Activated CD4-positive, alpha-beta memory T cell treated with anti-CD3 and anti-CD28 coated beads for 36 hours (primary cell): ENCODE results near the gene CDH2. TPM values are rescaled to one million over a fixed set of nuclear protein-coding genes. Genes with fewer than 3 reads are reported as not detected.

ENCODE experiments used
- CTCF ChIA-PET: fragments of 350-600 bp; sonication (Branson Sonifier 250); formaldehyde crosslinking; loops from one replicate; lab custom pipeline; 2021; ENCODE audit warnings: antibody characterized with exemption, inconsistent platforms; lab: Charles Lee
- POLR2A ChIA-PET: fragments of 350-600 bp; sonication (Branson Sonifier 250); formaldehyde crosslinking; loops from one replicate; lab custom pipeline; 2021; ENCODE audit warnings: antibody characterized with exemption; lab: Charles Lee
- DNase-seq: peaks from one replicate; pipeline ENCODE4 v3.0.0-alpha.2; 2020
- H3K27ac Mint-ChIP-seq: one replicate; pipeline ENCODE4 v1.8.0; 2021; ENCODE audit warnings: mixed read lengths
- H3K27me3 Mint-ChIP-seq: one replicate; pipeline ENCODE4 v1.8.0; 2021; ENCODE audit warnings: mixed read lengths
- H3K36me3 Mint-ChIP-seq: one replicate; pipeline ENCODE4 v1.8.0; 2021; ENCODE audit warnings: mixed read lengths
- H3K4me1 Mint-ChIP-seq: one replicate; pipeline ENCODE4 v1.8.0; 2021; ENCODE audit warnings: low read depth, mixed read lengths
- H3K4me3 Mint-ChIP-seq: one replicate; pipeline ENCODE4 v1.8.0; 2021; ENCODE audit warnings: mild to moderate bottlenecking, mixed read lengths
- H3K9me3 Mint-ChIP-seq: one replicate; pipeline ENCODE4 v1.8.0; 2021; ENCODE audit warnings: mixed read lengths
- intact Hi-C: fragments of 100-400 bp; cut with micrococcal nuclease; formaldehyde crosslinking; loops from one replicate; pipeline ENCODE4 v1.15.1; 2023
- total RNA-seq, 2 experiments: library from RNA; stranded (reverse); gene quantifications; one replicate each; pipeline ENCODE4 v1.2.3, GENCODE V29; 2021

CDH2 gene
- total RNA-seq, 2 experiments from 2014 or later: not detected

- intact Hi-C loops: no loop called here
- Mint-ChIP-seq H3K4me3 (no peak overlapping the region), H3K4me1 (no peaks in the 10 kb centered on the region), H3K9me3 (peaks cover 23% of the 10 kb centered on the region), H3K27ac (no peak overlapping the region), H3K36me3 (no peaks in the 10 kb centered on the region), H3K27me3 (no peaks in the 10 kb centered on the region)
- CTCF ChIA-PET: no interaction called here
- no peak for DNase-seq
- POLR2A ChIA-PET: no interaction called here
Observed at GRCh38 chr18:28136071-28136470, 40.9 kb downstream of the CDH2 start.

GRCh38 chr18:28134774-28135173, 42.2 kb downstream of the CDH2 start:
- DNase-seq: no peak
- CTCF ChIA-PET: no interaction called here
- Mint-ChIP-seq H3K27ac (no peak overlapping the region), H3K9me3 (peaks cover 21% of the 10 kb centered on the region), H3K4me1 (no peaks in the 10 kb centered on the region), H3K27me3 (no peaks in the 10 kb centered on the region), H3K4me3 (no peak overlapping the region), H3K36me3 (no peaks in the 10 kb centered on the region)
- intact Hi-C loops: no loop called here
- POLR2A ChIA-PET: no interaction called here

DNA sequence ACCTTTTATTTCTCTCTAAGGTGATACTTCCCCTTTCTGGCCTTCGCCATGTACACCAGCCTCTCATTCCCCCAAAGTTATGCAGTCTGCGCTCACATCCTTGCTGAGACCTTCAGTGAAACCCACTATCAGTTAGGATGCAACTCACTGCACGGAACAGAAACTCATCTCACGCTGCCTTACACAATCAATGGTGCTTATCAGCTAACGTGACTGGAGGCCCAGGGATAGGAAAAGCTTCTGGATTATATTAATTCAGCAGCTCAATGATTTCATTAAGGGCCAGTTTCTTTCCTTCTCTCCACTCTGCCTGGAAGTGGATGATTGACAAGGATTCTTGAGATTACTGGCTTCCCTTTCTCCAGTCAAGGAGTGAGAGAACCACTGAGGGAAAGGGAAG, 44.8 kb downstream of the CDH2 start:
- ChIA-PET POLR2A (no interaction called here), CTCF (no interaction called here)
- intact Hi-C loops: no loop called here
- H3K4me3 Mint-ChIP-seq: no peak overlapping the region
- H3K36me3 Mint-ChIP-seq: no peaks in the 10 kb centered on the region
- no peaks in the 10 kb centered on the region for H3K27me3 Mint-ChIP-seq
- no peak overlapping the region for H3K27ac Mint-ChIP-seq
- H3K9me3 Mint-ChIP-seq: peaks cover 13% of the 10 kb centered on the region
- H3K4me1 Mint-ChIP-seq: no peaks in the 10 kb centered on the region
- no peak for DNase-seq

GRCh38 chr18:28128659-28128980, 48.3 kb downstream of the CDH2 start:
- no peaks in the 10 kb centered on the region for H3K27me3 Mint-ChIP-seq

DNA sequence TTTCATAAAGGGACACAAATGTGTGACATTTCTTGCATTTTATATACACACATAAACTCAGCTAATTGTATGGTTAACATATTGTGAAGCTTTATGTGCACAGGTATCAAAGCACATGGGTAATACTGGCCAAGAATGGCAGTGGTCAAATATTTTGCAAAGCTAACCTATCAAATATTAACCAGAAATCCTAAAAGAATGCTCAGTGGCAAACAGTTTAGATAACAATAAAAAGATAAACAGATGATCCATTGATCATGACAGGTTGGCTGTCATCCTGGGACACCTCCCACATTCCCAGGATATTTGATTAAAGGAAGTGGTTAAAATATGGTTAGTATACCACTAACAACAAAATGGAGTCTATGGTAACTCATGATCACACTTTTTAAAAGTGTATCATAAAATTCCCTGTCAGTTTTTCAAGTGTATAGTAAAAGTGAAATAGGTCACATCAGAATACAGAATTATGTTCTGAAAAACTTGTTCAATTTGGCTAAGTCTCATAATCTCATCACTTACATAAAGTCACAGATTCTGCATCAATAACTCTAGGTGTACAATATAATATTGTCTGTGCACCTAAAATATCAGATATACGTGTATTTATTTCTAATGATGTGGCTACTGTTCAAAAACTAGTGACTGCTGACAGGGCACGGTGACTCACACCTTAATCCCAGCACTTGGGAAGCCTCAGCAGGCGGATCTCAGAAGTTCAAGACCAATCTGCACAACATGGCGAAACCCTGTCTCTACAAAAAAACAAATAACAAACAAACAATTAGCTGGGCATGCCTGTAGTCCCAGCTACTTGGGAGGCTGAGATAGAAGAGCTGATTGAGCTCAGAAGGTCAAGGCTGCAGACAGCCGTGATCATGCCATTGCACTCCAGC, 48.9 kb downstream of the CDH2 start:
- Mint-ChIP-seq H3K36me3 (no peaks in the 10 kb centered on the region), H3K4me3 (no peak overlapping the region), H3K4me1 (no peaks in the 10 kb centered on the region), H3K27ac (no peak overlapping the region), H3K9me3 (peaks cover 14% of the 10 kb centered on the region), H3K27me3 (no peaks in the 10 kb centered on the region)
- ChIA-PET CTCF (no interaction called here), POLR2A (no interaction called here)
- intact Hi-C loops: no loop called here
- no peak for DNase-seq

More at GRCh38 chr18:28128659-28128980, 48.3 kb downstream of the CDH2 start:
- Mint-ChIP-seq H3K36me3 (no peaks in the 10 kb centered on the region), H3K4me3 (no peak overlapping the region), H3K27ac (no peak overlapping the region), H3K9me3 (peaks cover 15% of the 10 kb centered on the region), H3K4me1 (no peaks in the 10 kb centered on the region)
- DNase-seq: no peak
- CTCF ChIA-PET: no interaction called here
- intact Hi-C loops: no loop called here
- POLR2A ChIA-PET: no interaction called here

GRCh38 chr18:28127228-28127627, 49.7 kb downstream of the CDH2 start:
- no peaks in the 10 kb centered on the region for H3K4me1 Mint-ChIP-seq
- CTCF ChIA-PET: no interaction called here
- no peak overlapping the region for H3K4me3 Mint-ChIP-seq
- intact Hi-C loops: no loop called here
- peaks cover 11% of the 10 kb centered on the region for H3K9me3 Mint-ChIP-seq
- no peak overlapping the region for H3K27ac Mint-ChIP-seq
- no peak for DNase-seq
- POLR2A ChIA-PET: no interaction called here
- no peaks in the 10 kb centered on the region for H3K36me3 Mint-ChIP-seq
- H3K27me3 Mint-ChIP-seq: no peaks in the 10 kb centered on the region

DNA sequence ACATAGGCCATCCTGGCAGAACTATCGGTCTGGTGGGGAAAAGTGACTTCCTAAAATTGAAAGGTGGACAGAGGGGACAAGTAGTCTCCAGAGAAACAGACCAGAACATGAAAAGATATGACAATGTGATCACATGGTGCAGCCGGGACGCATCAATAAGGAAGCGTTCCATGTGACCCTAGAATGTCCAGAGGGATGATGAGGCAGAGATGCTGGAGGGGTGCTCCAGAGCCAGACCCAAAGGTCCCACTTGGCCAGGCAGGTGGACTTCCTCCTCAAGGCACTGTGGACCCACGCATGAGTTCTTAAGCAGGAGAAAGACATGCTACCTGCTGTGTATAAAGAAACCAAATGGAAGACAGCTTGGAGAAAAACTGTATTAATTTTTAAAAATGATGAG, 50.2 kb downstream of the CDH2 start:
- intact Hi-C loops: no loop called here
- Mint-ChIP-seq H3K4me1 (no peaks in the 10 kb centered on the region), H3K9me3 (peaks cover 8% of the 10 kb centered on the region), H3K27me3 (no peaks in the 10 kb centered on the region), H3K4me3 (no peak overlapping the region), H3K27ac (no peak overlapping the region), H3K36me3 (no peaks in the 10 kb centered on the region)
- POLR2A ChIA-PET: no interaction called here
- no peak for DNase-seq
- CTCF ChIA-PET: no interaction called here

DNA sequence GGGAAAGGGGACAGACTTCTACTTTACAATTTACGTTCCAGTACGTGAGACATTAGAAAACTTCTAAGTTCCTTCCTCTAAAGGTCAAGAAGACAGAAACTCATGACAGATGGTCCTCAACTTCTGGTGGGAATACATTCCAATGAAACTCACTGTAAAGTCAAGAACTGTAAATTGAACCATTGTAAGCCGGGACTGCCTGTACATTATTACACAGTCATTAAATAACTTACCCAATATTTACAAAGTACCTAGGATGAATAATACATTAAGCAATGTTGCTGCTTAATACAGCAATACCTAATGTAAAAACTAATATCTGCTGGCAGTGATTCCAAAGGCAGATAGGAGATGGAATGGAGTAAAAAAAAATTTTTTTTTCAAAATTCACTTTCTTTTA, 51.9 kb downstream of the CDH2 start:
- ChIA-PET POLR2A (no interaction called here), CTCF (no interaction called here)
- Mint-ChIP-seq H3K4me1 (no peaks in the 10 kb centered on the region), H3K36me3 (no peaks in the 10 kb centered on the region), H3K9me3 (peaks cover 10% of the 10 kb centered on the region), H3K4me3 (no peak overlapping the region), H3K27ac (no peak overlapping the region), H3K27me3 (no peaks in the 10 kb centered on the region)
- no peak for DNase-seq
- intact Hi-C loops: no loop called here

GRCh38 chr18:28124131-28125029, 52.5 kb downstream of the CDH2 start:
- intact Hi-C loops: no loop called here
- CTCF ChIA-PET: no interaction called here
- H3K27ac Mint-ChIP-seq: no peak overlapping the region
- no peaks in the 10 kb centered on the region for H3K4me1 Mint-ChIP-seq
- POLR2A ChIA-PET: no interaction called here
- H3K4me3 Mint-ChIP-seq: no peak overlapping the region
- DNase-seq: no peak
- H3K36me3 Mint-ChIP-seq: no peaks in the 10 kb centered on the region
- H3K27me3 Mint-ChIP-seq: no peaks in the 10 kb centered on the region
- peaks cover 12% of the 10 kb centered on the region for H3K9me3 Mint-ChIP-seq

DNA sequence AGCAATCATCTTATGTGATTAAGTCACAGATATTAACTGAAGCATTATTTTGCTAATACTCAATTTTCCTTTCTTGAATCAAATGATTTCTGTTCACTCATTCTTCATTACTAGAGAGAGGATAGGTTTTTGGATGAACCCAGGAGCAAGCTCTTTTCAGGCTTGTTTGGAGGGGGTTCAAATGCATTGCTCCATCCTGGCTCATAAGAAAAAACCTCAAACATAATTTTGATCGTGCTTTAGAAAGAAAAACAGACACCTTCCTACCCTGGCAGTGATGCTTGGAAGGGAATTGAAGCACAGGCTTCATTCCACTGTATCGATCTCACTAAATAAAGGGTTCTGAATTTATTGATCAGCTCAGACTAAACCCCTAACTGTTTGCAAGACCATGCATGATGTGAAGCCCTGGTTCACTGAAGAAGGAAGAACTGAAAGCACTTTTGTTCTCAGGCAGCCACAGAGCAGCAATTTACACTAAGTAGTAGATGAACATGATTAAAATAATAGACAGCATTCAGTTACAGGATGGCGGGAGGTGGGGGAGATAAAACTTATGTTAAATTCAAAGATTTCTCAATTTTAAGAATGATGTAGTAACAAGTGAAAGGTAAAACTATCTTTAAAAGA, 53.4 kb downstream of the CDH2 start:
- Mint-ChIP-seq H3K4me3 (no peak overlapping the region), H3K27ac (no peak overlapping the region), H3K9me3 (peaks cover 12% of the 10 kb centered on the region), H3K36me3 (no peaks in the 10 kb centered on the region), H3K4me1 (no peaks in the 10 kb centered on the region), H3K27me3 (no peaks in the 10 kb centered on the region)
- DNase-seq: no peak
- ChIA-PET POLR2A (no interaction called here), CTCF (no interaction called here)
- intact Hi-C loops: no loop called here

DNA sequence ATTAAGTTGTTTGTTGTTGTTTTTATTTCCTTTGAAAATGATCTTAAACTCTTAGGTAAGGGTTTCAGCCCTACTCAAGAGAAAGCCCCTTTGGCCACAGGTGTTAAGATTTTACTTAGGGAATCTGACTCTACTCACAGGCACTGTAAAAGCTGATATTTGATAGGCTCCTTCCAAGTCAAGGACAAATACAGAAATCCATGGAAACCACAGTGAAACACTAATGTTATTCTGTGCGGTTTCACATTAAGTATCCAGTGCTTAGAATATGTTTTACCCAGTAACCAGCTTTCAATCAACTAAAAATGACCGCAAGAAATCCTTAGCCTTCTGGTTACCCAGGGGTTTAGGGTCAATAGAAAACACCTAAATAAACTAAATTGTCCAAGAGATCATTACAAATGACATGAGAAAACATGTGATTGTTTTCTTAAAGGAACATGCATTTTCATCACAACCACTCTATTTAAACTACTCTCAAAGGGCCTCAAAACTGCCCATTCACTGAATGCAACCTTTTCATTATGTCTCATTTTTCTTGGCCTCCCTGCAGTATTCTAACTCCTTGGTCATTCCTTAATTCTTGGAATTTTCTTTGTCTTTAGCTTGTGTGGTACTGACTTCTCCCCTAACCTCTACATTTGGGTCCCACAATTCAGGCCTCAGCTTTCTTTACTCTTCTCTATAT, 56.0 kb downstream of the CDH2 start:
- H3K27me3 Mint-ChIP-seq: no peaks in the 10 kb centered on the region
- no peaks in the 10 kb centered on the region for H3K4me1 Mint-ChIP-seq
- H3K4me3 Mint-ChIP-seq: no peak overlapping the region
- H3K36me3 Mint-ChIP-seq: no peaks in the 10 kb centered on the region
- no peak overlapping the region for H3K27ac Mint-ChIP-seq
- intact Hi-C loops: no loop called here
- no peak for DNase-seq
- peaks cover 8% of the 10 kb centered on the region for H3K9me3 Mint-ChIP-seq
- POLR2A ChIA-PET: no interaction called here
- CTCF ChIA-PET: no interaction called here

DNA sequence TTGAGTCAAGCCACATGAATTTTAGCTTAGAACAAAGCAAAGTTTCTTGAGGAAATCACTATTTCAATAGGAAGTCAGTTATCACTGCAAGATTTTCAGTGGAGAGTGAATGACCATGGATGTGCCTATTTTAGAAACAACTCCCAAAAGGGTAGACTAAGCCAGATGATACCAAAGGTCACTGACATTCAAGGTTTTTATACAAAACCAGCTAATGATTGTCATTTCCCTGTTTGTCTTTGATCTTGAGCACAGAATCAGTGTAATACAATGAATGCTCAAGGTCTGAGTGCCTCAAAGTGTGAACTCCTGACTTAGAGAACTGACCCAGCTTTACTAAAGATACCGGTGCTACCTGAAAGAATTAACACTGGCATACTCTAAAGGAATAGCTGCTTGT, 60.5 kb downstream of the CDH2 start:
- Mint-ChIP-seq H3K9me3 (peaks cover 11% of the 10 kb centered on the region), H3K27ac (no peak overlapping the region), H3K27me3 (no peaks in the 10 kb centered on the region), H3K4me1 (no peaks in the 10 kb centered on the region), H3K36me3 (no peaks in the 10 kb centered on the region), H3K4me3 (no peak overlapping the region)
- CTCF ChIA-PET: no interaction called here
- POLR2A ChIA-PET: no interaction called here
- DNase-seq: no peak
- intact Hi-C loops: no loop called here
